GM21515 (cell line): ENCODE measurements around the gene THAP2.
"Not testable (repeated sequence)": the region's sequence is repeated elsewhere in the genome, so short reads cannot be mapped to it uniquely, and the experiment has no call there.

Experiments used
- ATAC-seq: cut with Tn5 transposase; IDR thresholded peaks from one replicate; pipeline ENCODE4 v1.9.1; 2021; ENCODE audit not compliant: unreplicated experiment

THAP2 gene

GRCh38 chr12:71702181-71702580, 38.1 kb downstream of the THAP2 start:
- ATAC-seq: not testable (repeated sequence)

GRCh38 chr12:71702590-71702989, 38.5 kb downstream of the THAP2 start:
- ATAC-seq: no peak

GRCh38 chr12:71703206-71703605, 39.1 kb downstream of the THAP2 start:
- ATAC-seq: no peak

GRCh38 chr12:71704920-71705319, 40.8 kb downstream of the THAP2 start:
- ATAC-seq: no peak

GRCh38 chr12:71708658-71709057, 44.6 kb downstream of the THAP2 start:
- ATAC-seq: no peak

- no peak for ATAC-seq
These were observed 46.4 kb downstream of the THAP2 start for GRCh38 chr12:71710276-71711125.

GRCh38 chr12:71718611-71719010, 54.5 kb downstream of the THAP2 start:
- no peak for ATAC-seq

GRCh38 chr12:71719647-71720370, 55.7 kb downstream of the THAP2 start:
- ATAC-seq: no peak

GRCh38 chr12:71721783-71722505, 57.8 kb downstream of the THAP2 start:
- ATAC-seq: no peak

- no peak for ATAC-seq
These were observed 60.9 kb downstream of the THAP2 start for GRCh38 chr12:71725011-71725410.

GRCh38 chr12:71726548-71726947, 62.4 kb downstream of the THAP2 start:
- no peak for ATAC-seq

GRCh38 chr12:71727958-71728357, 63.9 kb downstream of the THAP2 start:
- ATAC-seq: no peak
